Activated T-helper 17 cell treated with anti-CD3 and anti-CD28 coated beads, Interleukin-2, amount 50 U/mL, for 72 hours (primary cell): ENCODE measurements around the gene KRTAP13-1. TPM values are rescaled to one million over a fixed set of nuclear protein-coding genes. Genes with fewer than 3 reads are reported as not detected.
A peak's percentile ranks its signal among the peaks of the same experiment; 100 is the strongest.

ENCODE experiments used
- ATAC-seq: fragments of 150-1000 bp; cut with Tn5 transposase; replicated peaks from 2 replicates; pipeline ENCODE4 v1.10.0; 2021; ENCODE audit warnings: mild to moderate bottlenecking, moderate library complexity
- H3K27ac Mint-ChIP-seq: one replicate; pipeline ENCODE4 v1.8.0; 2022; ENCODE audit warnings: mixed read lengths
- H3K27me3 Mint-ChIP-seq: one replicate; pipeline ENCODE4 v1.8.0; 2022; ENCODE audit warnings: mixed read lengths
- H3K36me3 Mint-ChIP-seq: one replicate; pipeline ENCODE4 v1.8.0; 2022; ENCODE audit warnings: low read depth, mild to moderate bottlenecking, mixed read lengths
- H3K4me1 Mint-ChIP-seq: one replicate; pipeline ENCODE4 v1.8.0; 2022; ENCODE audit warnings: mixed read lengths
- H3K4me3 Mint-ChIP-seq: one replicate; pipeline ENCODE4 v1.8.0; 2022; ENCODE audit warnings: mild to moderate bottlenecking, mixed read lengths
- H3K9me3 Mint-ChIP-seq: one replicate; pipeline ENCODE4 v1.8.0; 2022; ENCODE audit warnings: mixed read lengths
- total RNA-seq, 2 donors: library from RNA; stranded (reverse); gene quantifications; one replicate each; pipeline ENCODE4 v1.2.3, GENCODE V29; 2022

The KRTAP13-1 gene
- total RNA-seq, 2 donors from 2014 or later: not detected

- H3K36me3 Mint-ChIP-seq: no peaks in the 10 kb centered on the region
- H3K4me1 Mint-ChIP-seq: no peaks in the 10 kb centered on the region
- no peak overlapping the region for H3K27ac Mint-ChIP-seq
- peak; percentile 47 for ATAC-seq
- peaks cover 17% of the 10 kb centered on the region for H3K27me3 Mint-ChIP-seq
- H3K4me3 Mint-ChIP-seq: no peak overlapping the region
- no peaks in the 10 kb centered on the region for H3K9me3 Mint-ChIP-seq
Observed at GRCh38 chr21:30434033-30434631, 38.3 kb downstream of the KRTAP13-1 start.

- Mint-ChIP-seq H3K4me3 (no peak overlapping the region), H3K36me3 (no peaks in the 10 kb centered on the region), H3K9me3 (peaks cover 5% of the 10 kb centered on the region), H3K27me3 (peaks cover 15% of the 10 kb centered on the region), H3K4me1 (no peaks in the 10 kb centered on the region), H3K27ac (no peak overlapping the region)
- ATAC-seq: no peak
Observed at GRCh38 chr21:30437010-30437565, 41.3 kb downstream of the KRTAP13-1 start.

GRCh38 chr21:30439975-30440374, 44.1 kb downstream of the KRTAP13-1 start, which contains the start of gene KRTAP15-1:
TSS of gene KRTAP15-1 (plus strand) at chr21:30440275. CDS start at chr21:30440328, 53 bp downstream.
- peaks cover 12% of the 10 kb centered on the region for H3K27me3 Mint-ChIP-seq
- H3K9me3 Mint-ChIP-seq: peaks cover 5% of the 10 kb centered on the region
- H3K36me3 Mint-ChIP-seq: no peaks in the 10 kb centered on the region
- no peak within 1 kb of the TSS for H3K27ac Mint-ChIP-seq
- no peak for ATAC-seq
- H3K4me3 Mint-ChIP-seq: no peak within 1 kb of the TSS
- no peaks in the 10 kb centered on the region for H3K4me1 Mint-ChIP-seq

- H3K27ac Mint-ChIP-seq: no peak overlapping the region
- peaks cover 5% of the 10 kb centered on the region for H3K9me3 Mint-ChIP-seq
- peaks cover 5% of the 10 kb centered on the region for H3K27me3 Mint-ChIP-seq
- ATAC-seq: no peak
- H3K4me3 Mint-ChIP-seq: no peak overlapping the region
- no peaks in the 10 kb centered on the region for H3K36me3 Mint-ChIP-seq
- no peaks in the 10 kb centered on the region for H3K4me1 Mint-ChIP-seq
Observed at GRCh38 chr21:30443226-30443625, 47.4 kb downstream of the KRTAP13-1 start.

- Mint-ChIP-seq H3K27ac (no peak overlapping the region), H3K9me3 (peaks cover 5% of the 10 kb centered on the region), H3K36me3 (no peaks in the 10 kb centered on the region), H3K4me3 (no peak overlapping the region), H3K4me1 (no peaks in the 10 kb centered on the region), H3K27me3 (peaks cover 5% of the 10 kb centered on the region)
- no peak for ATAC-seq
Observed at GRCh38 chr21:30444204-30444603, 48.4 kb downstream of the KRTAP13-1 start.

Other genes starting within 250 kb of the KRTAP13-1 start
- gene CLDN17, start 229.2 kb upstream of the KRTAP13-1 start, total RNA-seq: not detected
- gene CLDN8, start 179.9 kb upstream of the KRTAP13-1 start, total RNA-seq: not detected
- not detected for gene KRTAP24-1, start 113.1 kb upstream of the KRTAP13-1 start, total RNA-seq
- not detected for gene KRTAP25-1, start 106.5 kb upstream of the KRTAP13-1 start, total RNA-seq
- not detected for gene KRTAP26-1, start 75.7 kb upstream of the KRTAP13-1 start, total RNA-seq
- gene KRTAP27-1, start 58.3 kb upstream of the KRTAP13-1 start, total RNA-seq: not detected
- gene KRTAP23-1, start 47.4 kb upstream of the KRTAP13-1 start, total RNA-seq: not detected
- not detected for gene KRTAP13-2, start 23.8 kb upstream of the KRTAP13-1 start, total RNA-seq
- not detected for gene KRTAP13-3, start 29.9 kb downstream of the KRTAP13-1 start, total RNA-seq
- gene KRTAP13-4, start 34.2 kb downstream of the KRTAP13-1 start, total RNA-seq: not detected
- gene KRTAP15-1, start 44.2 kb downstream of the KRTAP13-1 start, total RNA-seq: not detected
- not detected for gene KRTAP19-1, start 84.3 kb downstream of the KRTAP13-1 start, total RNA-seq
- gene KRTAP19-2, start 91.4 kb downstream of the KRTAP13-1 start, total RNA-seq: not detected
- not detected for gene KRTAP19-3, start 96.0 kb downstream of the KRTAP13-1 start, total RNA-seq
- not detected for gene KRTAP19-4, start 101.1 kb downstream of the KRTAP13-1 start, total RNA-seq
- not detected for gene KRTAP19-5, start 106.1 kb downstream of the KRTAP13-1 start, total RNA-seq
- not detected for gene KRTAP19-6, start 145.8 kb downstream of the KRTAP13-1 start, total RNA-seq
- gene KRTAP19-7, start 165.3 kb downstream of the KRTAP13-1 start, total RNA-seq: not detected
- not detected for gene KRTAP22-2, start 194.4 kb downstream of the KRTAP13-1 start, total RNA-seq
- gene KRTAP6-3, start 196.4 kb downstream of the KRTAP13-1 start, total RNA-seq: not detected
- not detected for gene KRTAP6-2, start 202.9 kb downstream of the KRTAP13-1 start, total RNA-seq
- gene KRTAP22-1, start 205.1 kb downstream of the KRTAP13-1 start, total RNA-seq: not detected
- not detected for gene KRTAP6-1, start 217.9 kb downstream of the KRTAP13-1 start, total RNA-seq
- gene KRTAP20-1, start 220.4 kb downstream of the KRTAP13-1 start, total RNA-seq: not detected
- gene KRTAP20-4, start 224.6 kb downstream of the KRTAP13-1 start, total RNA-seq: not detected
- not detected for gene KRTAP20-2, start 239.2 kb downstream of the KRTAP13-1 start, total RNA-seq
- gene KRTAP20-3, start 246.8 kb downstream of the KRTAP13-1 start, total RNA-seq: not detected